WTC11 (cell line): ENCODE results near the gene PLCB2.

Experiments
- TF ChIP-seq, protein P1 (sequence below): sonication (generic); formaldehyde crosslinking; IDR thresholded peaks from 2 replicates; pipeline ENCODE4 v1.8.0; 2022; ENCODE audit warnings: mild to moderate bottlenecking, missing genetic modification reagents
- TF ChIP-seq, protein P2 (sequence below): fragments of 200-600 bp; IDR thresholded peaks from 2 replicates; pipeline ENCODE4 v1.8.0; 2022; ENCODE audit warnings: antibody characterized with exemption
- TF ChIP-seq, protein P3 (sequence below): sonication (generic); formaldehyde crosslinking; IDR thresholded peaks from 2 replicates; pipeline ENCODE4 v1.8.1; 2023; ENCODE audit warnings: mild to moderate bottlenecking, moderate library complexity, missing genetic modification reagents

DNA sequence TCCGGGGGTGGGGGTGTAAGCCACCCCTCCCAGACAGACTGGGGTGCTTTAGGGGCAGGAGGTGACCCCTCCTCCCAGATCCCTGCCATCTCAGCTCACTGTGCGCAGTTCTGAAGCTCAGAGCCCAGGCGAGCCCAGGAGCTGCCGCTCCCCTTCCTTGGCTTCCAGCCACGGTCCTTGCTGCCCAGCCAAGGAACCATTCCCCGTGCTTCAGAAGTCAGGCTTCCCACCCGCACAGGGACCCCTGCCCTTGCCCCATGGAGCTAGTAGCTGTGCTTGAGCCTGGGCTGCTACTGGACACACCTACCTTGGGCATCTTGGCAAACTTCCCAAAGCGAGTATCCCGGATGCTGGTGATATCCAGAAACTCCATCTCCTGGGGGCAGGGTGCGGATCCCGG, 4.8 kb downstream of the PLCB2 start:
- TF ChIP-seq, protein P1, sequence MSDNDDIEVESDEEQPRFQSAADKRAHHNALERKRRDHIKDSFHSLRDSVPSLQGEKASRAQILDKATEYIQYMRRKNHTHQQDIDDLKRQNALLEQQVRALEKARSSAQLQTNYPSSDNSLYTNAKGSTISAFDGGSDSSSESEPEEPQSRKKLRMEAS: no peak
- TF ChIP-seq, protein P2, sequence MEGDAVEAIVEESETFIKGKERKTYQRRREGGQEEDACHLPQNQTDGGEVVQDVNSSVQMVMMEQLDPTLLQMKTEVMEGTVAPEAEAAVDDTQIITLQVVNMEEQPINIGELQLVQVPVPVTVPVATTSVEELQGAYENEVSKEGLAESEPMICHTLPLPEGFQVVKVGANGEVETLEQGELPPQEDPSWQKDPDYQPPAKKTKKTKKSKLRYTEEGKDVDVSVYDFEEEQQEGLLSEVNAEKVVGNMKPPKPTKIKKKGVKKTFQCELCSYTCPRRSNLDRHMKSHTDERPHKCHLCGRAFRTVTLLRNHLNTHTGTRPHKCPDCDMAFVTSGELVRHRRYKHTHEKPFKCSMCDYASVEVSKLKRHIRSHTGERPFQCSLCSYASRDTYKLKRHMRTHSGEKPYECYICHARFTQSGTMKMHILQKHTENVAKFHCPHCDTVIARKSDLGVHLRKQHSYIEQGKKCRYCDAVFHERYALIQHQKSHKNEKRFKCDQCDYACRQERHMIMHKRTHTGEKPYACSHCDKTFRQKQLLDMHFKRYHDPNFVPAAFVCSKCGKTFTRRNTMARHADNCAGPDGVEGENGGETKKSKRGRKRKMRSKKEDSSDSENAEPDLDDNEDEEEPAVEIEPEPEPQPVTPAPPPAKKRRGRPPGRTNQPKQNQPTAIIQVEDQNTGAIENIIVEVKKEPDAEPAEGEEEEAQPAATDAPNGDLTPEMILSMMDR: no peak
- TF ChIP-seq, protein P3, sequence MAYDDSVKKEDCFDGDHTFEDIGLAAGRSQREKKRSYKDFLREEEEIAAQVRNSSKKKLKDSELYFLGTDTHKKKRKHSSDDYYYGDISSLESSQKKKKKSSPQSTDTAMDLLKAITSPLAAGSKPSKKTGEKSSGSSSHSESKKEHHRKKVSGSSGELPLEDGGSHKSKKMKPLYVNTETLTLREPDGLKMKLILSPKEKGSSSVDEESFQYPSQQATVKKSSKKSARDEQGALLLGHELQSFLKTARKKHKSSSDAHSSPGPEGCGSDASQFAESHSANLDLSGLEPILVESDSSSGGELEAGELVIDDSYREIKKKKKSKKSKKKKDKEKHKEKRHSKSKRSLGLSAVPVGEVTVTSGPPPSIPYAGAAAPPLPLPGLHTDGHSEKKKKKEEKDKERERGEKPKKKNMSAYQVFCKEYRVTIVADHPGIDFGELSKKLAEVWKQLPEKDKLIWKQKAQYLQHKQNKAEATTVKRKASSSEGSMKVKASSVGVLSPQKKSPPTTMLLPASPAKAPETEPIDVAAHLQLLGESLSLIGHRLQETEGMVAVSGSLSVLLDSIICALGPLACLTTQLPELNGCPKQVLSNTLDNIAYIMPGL (CRISPR knock-in tag): no peak
